22Rv1 (cell line): ENCODE data around the gene GSG1L.

Source experiments
- CTCF ChIP-seq: fragments of 450-650 bp; IDR thresholded peaks from 2 replicates; pipeline ENCODE4 v1.5.1; 2017; ENCODE audit warnings: mild to moderate bottlenecking
- ZFX ChIP-seq: fragments of 450-650 bp; IDR thresholded peaks from 2 replicates; pipeline ENCODE4 v1.6.1; 2017; ENCODE audit warnings: antibody characterized with exemption, borderline replicate concordance

- TF ChIP-seq CTCF (no peak), ZFX (no peak)
Observed at GRCh38 chr16:27918755-27919154, 144.8 kb downstream of the GSG1L start.
